Measurements from ENCODE around the gene MYZAP.

DNA sequence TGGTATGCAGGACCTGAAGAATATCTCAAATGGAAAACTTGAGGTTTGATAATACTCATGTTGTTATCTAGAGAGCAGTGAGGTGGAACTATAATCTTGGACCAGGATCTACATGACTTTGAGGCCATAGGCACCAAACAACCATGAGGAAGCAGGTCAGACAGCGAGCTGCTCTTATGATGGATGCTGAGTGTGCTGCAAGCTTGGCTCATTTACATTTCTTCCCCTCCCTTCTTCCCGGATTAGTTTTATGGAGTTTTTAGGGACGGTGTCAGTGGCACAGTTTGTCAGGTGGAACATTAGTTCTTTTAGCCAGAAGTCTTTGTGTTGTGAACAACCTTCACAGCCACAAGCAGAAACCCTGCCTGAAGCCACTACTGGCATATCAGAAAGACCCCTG is 8.0 kb upstream of the MYZAP start:
- TF ChIP-seq, protein P1, sequence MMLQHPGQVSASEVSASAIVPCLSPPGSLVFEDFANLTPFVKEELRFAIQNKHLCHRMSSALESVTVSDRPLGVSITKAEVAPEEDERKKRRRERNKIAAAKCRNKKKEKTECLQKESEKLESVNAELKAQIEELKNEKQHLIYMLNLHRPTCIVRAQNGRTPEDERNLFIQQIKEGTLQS (CRISPR knock-in tag; conservative IDR thresholded peaks at IDR 0.05): no peak
- TF ChIP-seq TP53 (CRISPR knock-in tag; IDR thresholded peaks at IDR 0.05): no peak
- no peak for TF ChIP-seq CTCF (IDR thresholded peaks at IDR 0.05)
